ENCODE results near the gene LYZL4.

The LYZL4 gene

GRCh38 chr3:42369832-42370231 is 40.6 kb downstream of the LYZL4 start:
- DNase-seq: no peak

DNA sequence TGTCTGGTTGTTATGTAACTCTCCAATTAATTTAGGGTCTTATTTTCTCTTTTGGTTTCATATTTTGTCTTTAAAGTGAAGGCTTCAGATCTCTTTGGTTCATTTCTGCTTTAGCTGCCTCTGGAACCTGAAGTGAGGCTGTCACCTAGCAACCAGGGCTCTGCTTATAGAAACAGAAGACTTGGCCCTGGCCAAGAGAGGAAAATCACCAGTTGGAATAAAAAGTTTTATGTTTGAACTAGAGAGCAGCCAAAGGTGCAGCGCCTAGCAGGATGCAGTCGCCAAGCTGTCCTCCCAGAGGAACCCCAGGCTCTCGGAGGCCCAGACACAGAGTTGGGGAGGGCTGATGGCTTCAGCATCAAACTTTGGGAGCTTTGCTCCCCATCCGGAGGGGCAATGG is 41.1 kb downstream of the LYZL4 start:
- DNase-seq: no peak

GRCh38 chr3:42368861-42369260 is 41.5 kb downstream of the LYZL4 start:
- DNase-seq: no peak

DNA sequence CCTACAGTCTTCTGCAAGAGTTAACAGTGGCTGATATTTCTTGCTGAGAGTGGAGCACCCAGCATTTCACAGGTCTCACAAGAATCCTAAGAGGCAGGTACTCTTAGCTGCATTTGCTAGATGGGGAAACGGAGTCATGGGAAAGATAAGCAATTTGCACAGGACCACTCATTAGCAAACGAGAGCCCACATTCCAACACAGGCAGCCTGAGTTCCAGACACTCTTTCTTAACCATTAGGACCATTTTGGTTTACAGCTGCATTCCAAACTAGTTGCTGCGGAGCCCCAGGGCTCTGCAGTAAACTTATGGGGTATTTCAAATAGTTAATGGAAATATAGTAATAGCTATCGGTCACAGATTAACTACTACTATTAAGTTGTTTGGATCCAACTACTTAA is 42.5 kb downstream of the LYZL4 start:
- no peak for DNase-seq

- DNase-seq: no peak
Observed at GRCh38 chr3:42366550-42366949, 43.9 kb downstream of the LYZL4 start.

GRCh38 chr3:42357335-42357734 is 53.1 kb downstream of the LYZL4 start:
- DNase-seq: no peak

- no peak for DNase-seq
Observed at GRCh38 chr3:42355612-42356011, 54.8 kb downstream of the LYZL4 start.

DNA sequence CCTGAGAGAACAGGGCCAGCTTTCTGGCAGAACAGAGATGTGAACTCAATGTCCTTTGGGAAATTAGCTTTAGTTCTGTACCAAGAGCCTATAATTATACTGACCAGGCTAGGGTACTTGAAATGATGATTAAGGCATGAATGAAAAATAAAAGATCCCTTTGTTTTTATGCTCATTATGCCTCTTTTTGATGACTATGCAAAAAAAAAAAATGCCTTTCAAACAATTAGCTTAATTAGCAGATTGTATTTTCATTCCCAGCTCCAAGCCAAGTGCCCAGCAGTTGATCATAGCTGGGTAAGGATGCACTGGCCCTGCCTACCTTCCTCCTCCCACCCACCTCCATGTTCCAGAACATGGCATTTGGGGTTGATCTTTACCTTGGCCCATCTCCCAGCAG is 56.8 kb downstream of the LYZL4 start:
- no peak for DNase-seq

- no peak for DNase-seq
Observed at GRCh38 chr3:42351207-42351606, 59.2 kb downstream of the LYZL4 start.

- DNase-seq: no peak
Observed at GRCh38 chr3:42349765-42350594, 60.4 kb downstream of the LYZL4 start.

DNA sequence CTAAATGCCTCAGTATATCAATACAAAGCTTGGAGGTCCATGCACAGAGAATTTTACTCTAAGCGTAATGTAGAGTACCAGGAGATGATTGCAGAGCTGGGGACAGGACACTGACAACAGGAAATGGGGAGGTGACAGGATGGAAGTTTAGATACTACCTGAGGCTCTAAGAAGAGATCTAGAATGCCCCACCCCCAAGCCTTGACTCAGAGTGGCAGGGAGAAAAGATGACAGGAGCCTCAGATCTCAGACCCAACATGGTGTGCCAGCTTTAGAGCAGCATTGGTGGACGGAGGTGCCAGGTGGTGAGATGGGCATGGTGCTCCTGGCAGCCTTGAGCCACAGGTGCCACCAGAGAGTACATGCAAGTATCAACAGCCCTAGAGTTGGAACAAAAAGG is 62.5 kb downstream of the LYZL4 start:
- no peak for DNase-seq

Measured in activated CD4-positive, alpha-beta T cell treated with anti-CD3 and anti-CD28 coated beads, Interleukin-2, amount 50 U/mL, for 1 hour (primary cell).